ENCODE results near the gene PPP1R14C. TPM values are rescaled to one million over a fixed set of nuclear protein-coding genes. Genes with fewer than 3 reads are reported as not detected.

The PPP1R14C gene
- total and polyA plus RNA-seq, 10 of the 15 experiments (the other 5 are each of a cell fraction or from before 2014, with no cell fraction given): 0.07 to 1.6 (median 0.13) TPM; not detected in 4

DNA sequence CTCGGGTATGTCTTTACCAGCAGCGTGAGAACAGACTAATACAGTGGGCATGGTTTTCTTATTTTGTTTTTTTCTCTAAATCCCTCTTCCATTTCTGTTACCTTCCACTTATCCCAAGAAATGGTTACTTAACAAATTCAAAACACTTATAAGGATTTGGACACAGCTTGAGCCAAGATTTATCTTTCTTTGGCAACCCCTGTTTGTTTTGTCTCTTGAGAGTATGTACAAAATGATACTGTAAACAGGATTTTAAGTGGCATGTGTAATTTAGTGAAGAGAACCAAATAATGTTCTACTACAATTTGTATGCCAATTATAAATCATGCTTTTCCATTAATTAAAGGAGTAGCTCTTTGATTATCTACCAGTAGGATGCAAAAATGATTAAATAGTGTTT, 51.4 kb downstream of the PPP1R14C start:
- ChIA-PET SMC1A (ENCODE audit: uncharacterized antibody, unreplicated experiment) (interaction anchor here (1.7 kb wide), 1 partner anchor 14 kb away, joined by 4 read pairs; no protein-coding TSS in a partner anchor), RAD21 (ENCODE audit: unreplicated experiment) (no interaction called here), POLR2A (no interaction called here), CTCF (interaction anchor here (1.2 kb wide), 1 partner anchor 113 kb away, joined by 4 read pairs; no protein-coding TSS in a partner anchor)
- DNase-seq (ENCODE audit: low read depth, low spot score): no peak
- Histone ChIP-seq H3K9ac (ENCODE audit: control insufficient read depth, insufficient read depth, low read length) (no peak overlapping the region), H2AFZ (ENCODE audit: control insufficient read depth, low read depth, low read length) (no peak overlapping the region), H3K4me3 (no peak overlapping the region), H3K4me2 (ENCODE audit: control insufficient read depth, insufficient read depth) (no peak overlapping the region), H3K27me3 (replicated peaks in 1 of 2; ENCODE audit: control insufficient read depth in 2 of 2, insufficient read depth in 2 of 2, low read length in 1 of 2) (no peaks in the 10 kb centered on the region), H3K4me1 (ENCODE audit: control insufficient read depth, insufficient read depth, low read length) (no peaks in the 10 kb centered on the region), H4K20me1 (ENCODE audit: control insufficient read depth, insufficient read depth) (no peaks in the 10 kb centered on the region), H3K9me3 (replicated peaks; ENCODE audit: control insufficient read depth, insufficient read depth, low read length) (no peaks in the 10 kb centered on the region), H3K36me3 (ENCODE audit: control insufficient read depth in 2 of 2, insufficient read depth in 2 of 2, low read length in 1 of 2) (no peaks in the 10 kb centered on the region), H3K79me2 (ENCODE audit: control insufficient read depth, insufficient read depth, low read length) (no peaks in the 10 kb centered on the region), H3K27ac (ENCODE audit: control insufficient read depth, insufficient read depth) (no peak overlapping the region)
- no peak for FAIRE-seq
- no TSS peak for BruUV-seq (replicated peaks)
- intact Hi-C loops (cut with micrococcal nuclease; ENCODE audit: unreplicated experiment): no loop called here
- 12% methylated on average over 2 of the region's 2 CpGs for WGBS (ENCODE audit: insufficient coverage, insufficient replicate concordance, low lambda C conversion rate, missing lambda C conversion rate)
- no peak for TF ChIP-seq RBBP5 (conservative IDR thresholded peaks at IDR 0.05)
- TF ChIP-seq TCF12 (IDR thresholded peaks at IDR 0.05; ENCODE audit: low read depth, low read length): no peak
- TF ChIP-seq CREB1 (IDR thresholded peaks at IDR 0.05; ENCODE audit: low read depth): no peak
- no peak for TF ChIP-seq POLR2A (IDR thresholded peaks at IDR 0.05; ENCODE audit: low read depth, low read length)
- no peak for TF ChIP-seq YBX1 (IDR thresholded peaks at IDR 0.05)
- TF ChIP-seq, protein P1, sequence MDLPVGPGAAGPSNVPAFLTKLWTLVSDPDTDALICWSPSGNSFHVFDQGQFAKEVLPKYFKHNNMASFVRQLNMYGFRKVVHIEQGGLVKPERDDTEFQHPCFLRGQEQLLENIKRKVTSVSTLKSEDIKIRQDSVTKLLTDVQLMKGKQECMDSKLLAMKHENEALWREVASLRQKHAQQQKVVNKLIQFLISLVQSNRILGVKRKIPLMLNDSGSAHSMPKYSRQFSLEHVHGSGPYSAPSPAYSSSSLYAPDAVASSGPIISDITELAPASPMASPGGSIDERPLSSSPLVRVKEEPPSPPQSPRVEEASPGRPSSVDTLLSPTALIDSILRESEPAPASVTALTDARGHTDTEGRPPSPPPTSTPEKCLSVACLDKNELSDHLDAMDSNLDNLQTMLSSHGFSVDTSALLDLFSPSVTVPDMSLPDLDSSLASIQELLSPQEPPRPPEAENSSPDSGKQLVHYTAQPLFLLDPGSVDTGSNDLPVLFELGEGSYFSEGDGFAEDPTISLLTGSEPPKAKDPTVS (IDR thresholded peaks at IDR 0.05; ENCODE audit: low read depth, low read length): no peak
- TF ChIP-seq GATAD2B (conservative IDR thresholded peaks at IDR 0.05; ENCODE audit: low read depth): no peak
- TF ChIP-seq TCF7 (IDR thresholded peaks at IDR 0.05; ENCODE audit: borderline replicate concordance): no peak
- TF ChIP-seq, protein P2, sequence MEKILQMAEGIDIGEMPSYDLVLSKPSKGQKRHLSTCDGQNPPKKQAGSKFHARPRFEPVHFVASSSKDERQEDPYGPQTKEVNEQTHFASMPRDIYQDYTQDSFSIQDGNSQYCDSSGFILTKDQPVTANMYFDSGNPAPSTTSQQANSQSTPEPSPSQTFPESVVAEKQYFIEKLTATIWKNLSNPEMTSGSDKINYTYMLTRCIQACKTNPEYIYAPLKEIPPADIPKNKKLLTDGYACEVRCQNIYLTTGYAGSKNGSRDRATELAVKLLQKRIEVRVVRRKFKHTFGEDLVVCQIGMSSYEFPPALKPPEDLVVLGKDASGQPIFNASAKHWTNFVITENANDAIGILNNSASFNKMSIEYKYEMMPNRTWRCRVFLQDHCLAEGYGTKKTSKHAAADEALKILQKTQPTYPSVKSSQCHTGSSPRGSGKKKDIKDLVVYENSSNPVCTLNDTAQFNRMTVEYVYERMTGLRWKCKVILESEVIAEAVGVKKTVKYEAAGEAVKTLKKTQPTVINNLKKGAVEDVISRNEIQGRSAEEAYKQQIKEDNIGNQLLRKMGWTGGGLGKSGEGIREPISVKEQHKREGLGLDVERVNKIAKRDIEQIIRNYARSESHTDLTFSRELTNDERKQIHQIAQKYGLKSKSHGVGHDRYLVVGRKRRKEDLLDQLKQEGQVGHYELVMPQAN (conservative IDR thresholded peaks at IDR 0.05): no peak
- no peak for TF ChIP-seq CHD1 (IDR thresholded peaks at IDR 0.05; ENCODE audit: low read depth, low read length)
- in situ Hi-C loops (cut with MboI): no loop called here
- no peak for ATAC-seq

All from GM12878 (cell line).